ENCODE measurements around the gene RNF214. TPM values are rescaled to one million over a fixed set of nuclear protein-coding genes. Genes with fewer than 3 reads are reported as not detected.

Gene RNF214
- total and polyA plus RNA-seq, 7 donors = 12.4 to 39.4 (median 31.0) TPM

- DNase-seq (no peak), ATAC-seq (no peak)
- Histone ChIP-seq H3K9me3 (no peaks in the 10 kb centered on the region), H3K4me1 (no peaks in the 10 kb centered on the region), H3K27me3 (ENCODE audit: insufficient read depth in 3 of 3, low read length in 2 of 3) (no peaks in the 10 kb centered on the region), H3K36me3 (ENCODE audit: insufficient read depth in 1 of 2, low read depth in 1 of 2) (peaks cover 17 to 72% of the 10 kb centered on the region in 2 donors), H3K27ac (no peak overlapping the region), H3K4me3 (no peak overlapping the region)
- intact Hi-C loops (cut with DNase I) = no loop called here
- WGBS, 3 donors = 96 to 98% (median 98%) methylated on average over 7 of the region's 7 CpGs
- no peak for TF ChIP-seq CTCF (IDR thresholded peaks at IDR 0.05)
Measured at GRCh38 chr11:117281869-117282268, 49.4 kb downstream of the RNF214 start.

- peaks cover 17 to 83% of the 10 kb centered on the region in 2 donors for H3K36me3 ChIP-seq (ENCODE audit: insufficient read depth in 1 of 2, low read depth in 1 of 2)
- H3K27ac ChIP-seq = no peak overlapping the region
- no peak overlapping the region for H3K4me3 ChIP-seq
- TF ChIP-seq CTCF (IDR thresholded peaks at IDR 0.05) = no peak
- no peaks in the 10 kb centered on the region for H3K27me3 ChIP-seq (ENCODE audit: insufficient read depth in 3 of 3, low read length in 2 of 3)
- no peaks in the 10 kb centered on the region for H3K9me3 ChIP-seq
- 88 to 91% (median 90%) methylated on average over 3 of the region's 3 CpGs for WGBS, 3 donors
- no peaks in the 10 kb centered on the region for H3K4me1 ChIP-seq
- intact Hi-C loops (cut with DNase I) = no loop called here
- DNase-seq = no peak
- ATAC-seq = no peak
Measured at GRCh38 chr11:117282956-117283355, 50.5 kb downstream of the RNF214 start.

GRCh38 chr11:117284053-117284452 lies 51.6 kb downstream of the RNF214 start:
- H3K27me3 ChIP-seq (ENCODE audit: insufficient read depth in 3 of 3, low read length in 2 of 3) = no peaks in the 10 kb centered on the region

GRCh38 chr11:117286588-117286987 lies 54.1 kb downstream of the RNF214 start:
- ATAC-seq = no peak
- no peak overlapping the region for H3K27ac ChIP-seq
- no peak for TF ChIP-seq CTCF (IDR thresholded peaks at IDR 0.05)
- intact Hi-C loops (cut with DNase I) = no loop called here
- H3K36me3 ChIP-seq (ENCODE audit: insufficient read depth in 1 of 2, low read depth in 1 of 2) = peaks cover 19 to 100% of the 10 kb centered on the region in 2 donors
- H3K9me3 ChIP-seq = no peaks in the 10 kb centered on the region
- H3K4me3 ChIP-seq = no peak overlapping the region
- no peaks in the 10 kb centered on the region for H3K27me3 ChIP-seq (ENCODE audit: insufficient read depth in 3 of 3, low read length in 2 of 3)
- WGBS, 3 donors = 81 to 86% (median 81%) methylated on average over 2 of the region's 2 CpGs
- DNase-seq = no peak
- H3K4me1 ChIP-seq = no peaks in the 10 kb centered on the region

More at GRCh38 chr11:117284053-117284452, 51.6 kb downstream of the RNF214 start:
- Histone ChIP-seq H3K36me3 (ENCODE audit: insufficient read depth in 1 of 2, low read depth in 1 of 2) (peaks cover 19 to 94% of the 10 kb centered on the region in 2 donors), H3K4me3 (no peak overlapping the region), H3K4me1 (no peaks in the 10 kb centered on the region), H3K9me3 (no peaks in the 10 kb centered on the region), H3K27ac (no peak overlapping the region)
- 94 to 97% (median 97%) methylated on average over 2 of the region's 2 CpGs for WGBS, 3 donors
- TF ChIP-seq CTCF (IDR thresholded peaks at IDR 0.05) = no peak
- DNase-seq = no peak
- intact Hi-C loops (cut with DNase I) = no loop called here
- no peak for ATAC-seq

GRCh38 chr11:117287668-117288067 lies 55.2 kb downstream of the RNF214 start:
- Histone ChIP-seq H3K4me3 (no peak overlapping the region), H3K4me1 (no peaks in the 10 kb centered on the region), H3K9me3 (no peaks in the 10 kb centered on the region), H3K27ac (no peak overlapping the region), H3K27me3 (ENCODE audit: insufficient read depth in 3 of 3, low read length in 2 of 3) (no peaks in the 10 kb centered on the region), H3K36me3 (ENCODE audit: insufficient read depth in 1 of 2, low read depth in 1 of 2) (peaks cover 19 to 99% of the 10 kb centered on the region in 2 donors)
- intact Hi-C loops (cut with DNase I) = no loop called here
- DNase-seq (no peak), ATAC-seq (no peak)
- TF ChIP-seq CTCF (IDR thresholded peaks at IDR 0.05) = no peak
- 89 to 94% (median 93%) methylated on average over 3 of the region's 3 CpGs for WGBS, 3 donors
